ENCODE measurements around the gene OLFM1. TPM values are rescaled to one million over a fixed set of nuclear protein-coding genes. Genes with fewer than 3 reads are reported as not detected.

OLFM1 gene
- total and polyA plus RNA-seq, 4 donors, result 2.0 to 5.9 (median 4.4) TPM

GRCh38 chr9:135169709-135170226 is 82.3 kb downstream of the OLFM1 start:
- Histone ChIP-seq H3K27ac (ENCODE audit: low read depth in 1 of 2, low read length in 2 of 2) (no peak overlapping the region), H3K4me1 (ENCODE audit: control insufficient read depth in 4 of 4, insufficient read depth in 4 of 4, low read length in 3 of 4) (no peaks in the 10 kb centered on the region), H3K27me3 (ENCODE audit: control insufficient read depth in 4 of 4, insufficient read depth in 4 of 4, low read length in 3 of 4) (peaks cover 0 to 6% (median 2%) of the 10 kb centered on the region in 4 donors), H3K9ac (ENCODE audit: low read depth in 1 of 2, low read length in 2 of 2) (no peak overlapping the region), H3K9me3 (ENCODE audit: control insufficient read depth in 4 of 4, low read length in 3 of 4) (no peaks in the 10 kb centered on the region), H3K36me3 (ENCODE audit: control insufficient read depth in 4 of 4, insufficient read depth in 3 of 4, low read depth in 1 of 4, low read length in 3 of 4) (no peaks in the 10 kb centered on the region), H3K4me3 (ENCODE audit: low read depth in 1 of 3, low read length in 3 of 3) (no peak overlapping the region)
- DNase-seq (ENCODE audit: low spot score), result no peak
- TF ChIP-seq FOXA1 (IDR thresholded peaks at IDR 0.05) (no peak), MAX (IDR thresholded peaks at IDR 0.05) (no peak), HNF4A (conservative IDR thresholded peaks at IDR 0.05) (no peak)
- WGBS, result 80% methylated on average over 10 of the region's 10 CpGs

GRCh38 chr9:135170535-135170934 is 83.1 kb downstream of the OLFM1 start:
- Histone ChIP-seq H3K27me3 (ENCODE audit: control insufficient read depth in 4 of 4, insufficient read depth in 4 of 4, low read length in 3 of 4) (peaks cover 0 to 6% (median 2%) of the 10 kb centered on the region in 4 donors), H3K4me1 (ENCODE audit: control insufficient read depth in 4 of 4, insufficient read depth in 4 of 4, low read length in 3 of 4) (no peaks in the 10 kb centered on the region), H3K9me3 (ENCODE audit: control insufficient read depth in 4 of 4, low read length in 3 of 4) (no peaks in the 10 kb centered on the region), H3K36me3 (ENCODE audit: control insufficient read depth in 4 of 4, insufficient read depth in 3 of 4, low read depth in 1 of 4, low read length in 3 of 4) (no peaks in the 10 kb centered on the region), H3K27ac (ENCODE audit: low read depth in 1 of 2, low read length in 2 of 2) (no peak overlapping the region), H3K4me3 (ENCODE audit: low read depth in 1 of 3, low read length in 3 of 3) (no peak overlapping the region), H3K9ac (ENCODE audit: low read depth in 1 of 2, low read length in 2 of 2) (no peak overlapping the region)
- DNase-seq (ENCODE audit: low spot score), result no peak
- TF ChIP-seq ZBTB33 (IDR thresholded peaks at IDR 0.05) (no peak), HNF4G (IDR thresholded peaks at IDR 0.05) (no peak), TAF1 (conservative IDR thresholded peaks at IDR 0.05) (no peak), SP1 (IDR thresholded peaks at IDR 0.05) (no peak), RAD21 (IDR thresholded peaks at IDR 0.05) (no peak), NR2F2 (IDR thresholded peaks at IDR 0.05) (no peak), YY1 (IDR thresholded peaks at IDR 0.05) (no peak), RXRA (IDR thresholded peaks at IDR 0.05) (no peak), HNF4A (conservative IDR thresholded peaks at IDR 0.05) (no peak), FOXA1 (IDR thresholded peaks at IDR 0.05) (no peak), GABPA (IDR thresholded peaks at IDR 0.05 in 1 of 2, conservative IDR thresholded peaks at IDR 0.05 in 1 of 2) (no peak), FOXA2 (IDR thresholded peaks at IDR 0.05) (no peak), ATF3 (IDR thresholded peaks at IDR 0.05) (no peak), REST (IDR thresholded peaks at IDR 0.05) (no peak), MAX (IDR thresholded peaks at IDR 0.05) (no peak)
- WGBS, result 73% methylated on average over 14 of the region's 14 CpGs

Other genes with a start within 250 kb of the OLFM1 start
- 100 to 1,000 TPM in 1 of 2 donors, 10 to 100 TPM in 1; 23.6 to 124 TPM for gene FCN2, start 206.9 kb upstream of the OLFM1 start, total RNA-seq
- gene FCN2, start 206.9 kb upstream of the OLFM1 start, polyA plus RNA-seq, result 100 to 1,000 TPM; 118 to 186 TPM
- 10 to 100 TPM in 1 of 2 donors, 1 to 10 TPM in 1; 7.8 to 15.0 TPM for gene FCN1, start 169.8 kb upstream of the OLFM1 start, total RNA-seq
- 1 to 10 TPM in 1 of 2 donors, under 1 TPM in 1; 0.97 to 2.9 TPM for gene FCN1, start 169.8 kb upstream of the OLFM1 start, polyA plus RNA-seq

All from liver (tissue), 9 donors.